ENCODE measurements around the gene AARS2.

GRCh38 chr6:44304282-44305199 lies 8.6 kb downstream of the AARS2 start:
- TF ChIP-seq CBX8 (IDR thresholded peaks at IDR 0.05) (no peak), E2F6 (IDR thresholded peaks at IDR 0.05; ENCODE audit: borderline replicate concordance, low read depth) (no peak), POLR2A (IDR thresholded peaks at IDR 0.05; ENCODE audit: low read length) (no peak)
